Measurements from ENCODE around the gene GNB3. TPM values are rescaled to one million over a fixed set of nuclear protein-coding genes. Genes with fewer than 3 reads are reported as not detected.

The GNB3 gene
- total RNA-seq, 3 donors from 2014 or later = 0.13 to 0.90 (median 0.38) TPM

- Mint-ChIP-seq H3K4me1 (ENCODE audit: low read depth) (peaks cover 14% of the 10 kb centered on the region), H3K9me3 (no peaks in the 10 kb centered on the region), H3K36me3 (ENCODE audit: insufficient read depth) (peaks cover 17% of the 10 kb centered on the region), H3K4me3 (no peak overlapping the region), H3K27me3 (ENCODE audit: low read depth) (peaks cover 13% of the 10 kb centered on the region)
- no peak for DNase-seq
- no peak for ATAC-seq
Observed at GRCh38 chr12:6819106-6820030, 21.4 kb upstream of the GNB3 start.

GRCh38 chr12:6820166-6820565, 20.6 kb upstream of the GNB3 start:
- H3K4me1 Mint-ChIP-seq (ENCODE audit: low read depth) = peaks cover 14% of the 10 kb centered on the region
- H3K9me3 Mint-ChIP-seq = no peaks in the 10 kb centered on the region
- peaks cover 17% of the 10 kb centered on the region for H3K36me3 Mint-ChIP-seq (ENCODE audit: insufficient read depth)
- no peak overlapping the region for H3K4me3 Mint-ChIP-seq
- DNase-seq (no peak), ATAC-seq (no peak)
- H3K27me3 Mint-ChIP-seq (ENCODE audit: low read depth) = peaks cover 19% of the 10 kb centered on the region

GRCh38 chr12:6821591-6822425, 18.9 kb upstream of the GNB3 start, which contains the start of gene GPR162:
Gene GPR162 (plus strand): TSS chr12:6821821. CDS start chr12:6823899, 2,078 bp downstream.
- Mint-ChIP-seq H3K4me1 (ENCODE audit: low read depth) (peaks cover 17% of the 10 kb centered on the region), H3K36me3 (ENCODE audit: insufficient read depth) (peaks cover 8% of the 10 kb centered on the region), H3K27me3 (ENCODE audit: low read depth) (peaks cover 27% of the 10 kb centered on the region), H3K9me3 (no peaks in the 10 kb centered on the region), H3K4me3 (peak within 1 kb of the TSS; percentile 62)
- DNase-seq = no peak
- ATAC-seq = peak; percentile 18 to 20

GRCh38 chr12:6822426-6823135, 18.1 kb upstream of the GNB3 start:
- no peaks in the 10 kb centered on the region for H3K9me3 Mint-ChIP-seq
- DNase-seq (no peak), ATAC-seq (no peak)
- H3K27me3 Mint-ChIP-seq (ENCODE audit: low read depth) = peaks cover 32% of the 10 kb centered on the region
- peaks cover 4% of the 10 kb centered on the region for H3K36me3 Mint-ChIP-seq (ENCODE audit: insufficient read depth)
- H3K4me1 Mint-ChIP-seq (ENCODE audit: low read depth) = peaks cover 22% of the 10 kb centered on the region
- H3K4me3 Mint-ChIP-seq = peak overlapping the region; percentile 33

GRCh38 chr12:6823182-6824084, 17.3 kb upstream of the GNB3 start:
- no peak overlapping the region for H3K4me3 Mint-ChIP-seq
- H3K27me3 Mint-ChIP-seq (ENCODE audit: low read depth) = peaks cover 34% of the 10 kb centered on the region
- DNase-seq = no peak
- peaks cover 25% of the 10 kb centered on the region for H3K4me1 Mint-ChIP-seq (ENCODE audit: low read depth)
- H3K9me3 Mint-ChIP-seq = no peaks in the 10 kb centered on the region
- ATAC-seq = no peak
- no peaks in the 10 kb centered on the region for H3K36me3 Mint-ChIP-seq (ENCODE audit: insufficient read depth)

GRCh38 chr12:6824085-6824775, 16.5 kb upstream of the GNB3 start:
- no peaks in the 10 kb centered on the region for H3K36me3 Mint-ChIP-seq (ENCODE audit: insufficient read depth)
- peaks cover 39% of the 10 kb centered on the region for H3K27me3 Mint-ChIP-seq (ENCODE audit: low read depth)
- DNase-seq = no peak
- H3K9me3 Mint-ChIP-seq = no peaks in the 10 kb centered on the region
- H3K4me1 Mint-ChIP-seq (ENCODE audit: low read depth) = peaks cover 25% of the 10 kb centered on the region
- H3K4me3 Mint-ChIP-seq = no peak overlapping the region
- ATAC-seq = no peak

- Mint-ChIP-seq H3K27me3 (ENCODE audit: low read depth) (peaks cover 40% of the 10 kb centered on the region), H3K4me3 (no peak overlapping the region), H3K4me1 (ENCODE audit: low read depth) (peaks cover 29% of the 10 kb centered on the region), H3K36me3 (ENCODE audit: insufficient read depth) (no peaks in the 10 kb centered on the region), H3K9me3 (no peaks in the 10 kb centered on the region)
- no peak for ATAC-seq
- DNase-seq = no peak
Observed at GRCh38 chr12:6824901-6825381, 15.8 kb upstream of the GNB3 start.

GRCh38 chr12:6825398-6826124, 15.2 kb upstream of the GNB3 start:
- H3K4me3 Mint-ChIP-seq = no peak overlapping the region
- H3K27me3 Mint-ChIP-seq (ENCODE audit: low read depth) = peaks cover 40% of the 10 kb centered on the region
- no peaks in the 10 kb centered on the region for H3K36me3 Mint-ChIP-seq (ENCODE audit: insufficient read depth)
- ATAC-seq = peak; percentile 62 to 63
- H3K4me1 Mint-ChIP-seq (ENCODE audit: low read depth) = peaks cover 27% of the 10 kb centered on the region
- H3K9me3 Mint-ChIP-seq = no peaks in the 10 kb centered on the region
- peak; percentile 84 for DNase-seq

- ATAC-seq = no peak
Observed at GRCh38 chr12:6826125-6826733, 14.5 kb upstream of the GNB3 start.

GRCh38 chr12:6826734-6827436, 13.8 kb upstream of the GNB3 start:
- no peak for ATAC-seq
- Mint-ChIP-seq H3K9me3 (no peaks in the 10 kb centered on the region), H3K4me3 (peak overlapping the region; percentile 50), H3K36me3 (ENCODE audit: insufficient read depth) (no peaks in the 10 kb centered on the region), H3K27me3 (ENCODE audit: low read depth) (peaks cover 42% of the 10 kb centered on the region), H3K4me1 (ENCODE audit: low read depth) (peaks cover 18% of the 10 kb centered on the region)
- no peak for DNase-seq

More at GRCh38 chr12:6826125-6826733, 14.5 kb upstream of the GNB3 start:
- Mint-ChIP-seq H3K27me3 (ENCODE audit: low read depth) (peaks cover 43% of the 10 kb centered on the region), H3K9me3 (no peaks in the 10 kb centered on the region), H3K36me3 (ENCODE audit: insufficient read depth) (no peaks in the 10 kb centered on the region), H3K4me3 (no peak overlapping the region), H3K4me1 (ENCODE audit: low read depth) (peaks cover 20% of the 10 kb centered on the region)
- DNase-seq = no peak

- H3K9me3 Mint-ChIP-seq = no peaks in the 10 kb centered on the region
- peaks cover 40% of the 10 kb centered on the region for H3K27me3 Mint-ChIP-seq (ENCODE audit: low read depth)
- H3K4me3 Mint-ChIP-seq = peak overlapping the region; percentile 50
- H3K4me1 Mint-ChIP-seq (ENCODE audit: low read depth) = peaks cover 15% of the 10 kb centered on the region
- DNase-seq = peak; percentile 48
- no peaks in the 10 kb centered on the region for H3K36me3 Mint-ChIP-seq (ENCODE audit: insufficient read depth)
- no peak for ATAC-seq
Observed at GRCh38 chr12:6827437-6827911, 13.3 kb upstream of the GNB3 start.

All from activated T-cell treated with anti-CD3 and anti-CD28 coated beads, Interleukin-2, amount 50 U/mL, for 4 hours (primary cell).